ENCODE measurements around the gene DTNBP1.
A peak's percentile ranks its signal among the peaks of the same experiment; 100 is the strongest.

DTNBP1 gene

DNA sequence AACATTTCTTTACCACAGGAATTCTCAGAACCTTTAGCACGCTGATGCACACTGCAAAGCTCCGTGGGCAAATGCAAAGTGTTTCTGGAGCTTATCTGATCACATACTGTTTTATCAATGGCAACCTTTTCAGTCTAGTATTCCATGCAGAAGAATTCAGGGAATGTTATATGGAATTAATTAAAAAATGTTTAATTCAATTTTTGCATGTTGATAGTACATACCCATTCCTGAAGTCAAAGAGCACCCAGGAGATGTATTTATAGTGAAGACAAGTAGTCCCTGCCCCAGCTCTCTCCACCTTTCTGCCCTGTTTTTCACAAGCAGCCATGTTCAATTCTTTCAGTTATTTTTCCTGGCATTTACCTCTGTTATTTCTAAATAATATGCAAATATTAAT is 55.2 kb downstream of the DTNBP1 start:
- DNase-seq (ENCODE audit: low read depth), result no peak
- TF ChIP-seq, protein P1, sequence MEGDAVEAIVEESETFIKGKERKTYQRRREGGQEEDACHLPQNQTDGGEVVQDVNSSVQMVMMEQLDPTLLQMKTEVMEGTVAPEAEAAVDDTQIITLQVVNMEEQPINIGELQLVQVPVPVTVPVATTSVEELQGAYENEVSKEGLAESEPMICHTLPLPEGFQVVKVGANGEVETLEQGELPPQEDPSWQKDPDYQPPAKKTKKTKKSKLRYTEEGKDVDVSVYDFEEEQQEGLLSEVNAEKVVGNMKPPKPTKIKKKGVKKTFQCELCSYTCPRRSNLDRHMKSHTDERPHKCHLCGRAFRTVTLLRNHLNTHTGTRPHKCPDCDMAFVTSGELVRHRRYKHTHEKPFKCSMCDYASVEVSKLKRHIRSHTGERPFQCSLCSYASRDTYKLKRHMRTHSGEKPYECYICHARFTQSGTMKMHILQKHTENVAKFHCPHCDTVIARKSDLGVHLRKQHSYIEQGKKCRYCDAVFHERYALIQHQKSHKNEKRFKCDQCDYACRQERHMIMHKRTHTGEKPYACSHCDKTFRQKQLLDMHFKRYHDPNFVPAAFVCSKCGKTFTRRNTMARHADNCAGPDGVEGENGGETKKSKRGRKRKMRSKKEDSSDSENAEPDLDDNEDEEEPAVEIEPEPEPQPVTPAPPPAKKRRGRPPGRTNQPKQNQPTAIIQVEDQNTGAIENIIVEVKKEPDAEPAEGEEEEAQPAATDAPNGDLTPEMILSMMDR (IDR thresholded peaks at IDR 0.05; ENCODE audit: low read length, missing control alignments), result no peak
- H3K4me3 ChIP-seq (replicated peaks; ENCODE audit: low read depth, low read length), result no peak overlapping the region

DNA sequence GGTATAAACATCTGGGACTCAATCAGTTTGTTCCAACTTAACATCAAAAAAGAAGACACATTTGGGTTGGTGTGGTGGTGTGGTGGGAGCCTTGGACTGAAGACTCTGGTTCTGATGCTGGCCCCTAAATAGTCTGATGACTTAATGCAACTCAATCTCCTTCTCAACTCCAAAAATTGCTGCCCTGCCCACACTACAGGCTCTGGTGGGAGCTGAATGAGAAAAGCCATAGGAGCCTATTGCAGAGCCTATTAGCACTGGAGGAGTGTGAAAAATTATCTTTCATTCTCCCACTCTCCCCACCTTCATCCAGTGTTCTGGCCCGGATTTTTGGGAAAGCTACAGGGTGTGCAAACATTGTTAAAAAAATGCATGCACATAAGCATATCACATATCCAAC is 56.5 kb downstream of the DTNBP1 start:
- TF ChIP-seq, protein P1 (IDR thresholded peaks at IDR 0.05; ENCODE audit: low read length, missing control alignments), result no peak
- H3K4me3 ChIP-seq (replicated peaks; ENCODE audit: low read depth, low read length), result no peak overlapping the region
- DNase-seq (ENCODE audit: low read depth), result no peak

DNA sequence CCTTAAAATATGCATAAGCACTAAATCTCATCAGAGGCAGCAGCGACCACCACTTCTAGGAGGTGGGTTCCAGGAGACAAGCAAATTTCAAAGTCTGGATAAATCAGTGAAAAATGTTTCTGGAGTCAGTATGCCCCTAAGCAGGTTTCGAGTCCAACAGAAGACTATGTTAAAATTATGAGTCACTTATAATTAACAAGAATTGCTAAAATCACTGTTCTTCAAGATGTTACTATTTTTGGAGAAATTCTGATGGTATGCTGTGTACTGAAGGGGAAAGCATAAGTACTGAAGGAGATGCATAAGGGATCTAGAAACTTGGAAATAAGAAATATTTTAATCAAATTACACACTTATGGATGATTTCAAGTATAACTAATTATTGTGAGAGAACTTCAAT is 58.0 kb downstream of the DTNBP1 start:
- TF ChIP-seq, protein P1 (IDR thresholded peaks at IDR 0.05; ENCODE audit: low read length, missing control alignments), result no peak

GRCh38 chr6:15602154-15602553 is 60.7 kb downstream of the DTNBP1 start:
- TF ChIP-seq, protein P1 (IDR thresholded peaks at IDR 0.05; ENCODE audit: low read length, missing control alignments), result no peak
- H3K4me3 ChIP-seq (replicated peaks; ENCODE audit: low read depth, low read length), result no peak overlapping the region
- no peak for DNase-seq (ENCODE audit: low read depth)

More for the DNA sequence above, 58.0 kb downstream of the DTNBP1 start:
- DNase-seq (ENCODE audit: low read depth), result no peak
- H3K4me3 ChIP-seq (replicated peaks; ENCODE audit: low read depth, low read length), result no peak overlapping the region

GRCh38 chr6:15598273-15598798 is 64.5 kb downstream of the DTNBP1 start:
- TF ChIP-seq, protein P1 (IDR thresholded peaks at IDR 0.05; ENCODE audit: low read length, missing control alignments), result no peak
- H3K4me3 ChIP-seq (replicated peaks; ENCODE audit: low read depth, low read length), result no peak overlapping the region
- DNase-seq (ENCODE audit: low read depth), result no peak

- H3K4me3 ChIP-seq (replicated peaks; ENCODE audit: low read depth, low read length), result no peak overlapping the region
- TF ChIP-seq, protein P1 (IDR thresholded peaks at IDR 0.05; ENCODE audit: low read length, missing control alignments), result peak; percentile 2
- DNase-seq (ENCODE audit: low read depth), result peak; percentile 67
Observed at GRCh38 chr6:15596186-15596896, 66.5 kb downstream of the DTNBP1 start.

Measured in fibroblast of pulmonary artery (primary cell).